AG04449 (cell line): ENCODE measurements around the gene ATP2C2.

Experiments
- CTCF ChIA-PET: fragments of 350-600 bp; formaldehyde crosslinking; extraction: SDS; loops from one replicate; lab custom pipeline; 2021; ENCODE audit warnings: antibody characterized with exemption; lab: Yijun Ruan, JAX
- POLR2A ChIA-PET: fragments of 400-600, 350-600 bp; formaldehyde crosslinking; extraction: SDS; loops from one replicate; lab custom pipeline; 2020; ENCODE audit warnings: antibody characterized with exemption, inconsistent platforms; lab: Yijun Ruan, JAX
- DNase-seq: peaks from one replicate; pipeline ENCODE4 v3.0.0-alpha.2; 2010; ENCODE audit warnings: low read depth, low spot score
- H3K4me3 ChIP-seq: 2 replicates; pipeline ENCODE4 v1.5.1; 2011; ENCODE audit warnings: low read depth, mild to moderate bottlenecking, control low read depth, low read length
- CTCF ChIP-seq: IDR thresholded peaks from one replicate; pipeline ENCODE4 v1.5.1; 2011; ENCODE audit warnings: mild to moderate bottlenecking, moderate library complexity, low read length, control low read depth, inconsistent platforms; ENCODE audit not compliant: insufficient read depth; ENCODE audit errors: missing control alignments

ATP2C2 gene

DNA sequence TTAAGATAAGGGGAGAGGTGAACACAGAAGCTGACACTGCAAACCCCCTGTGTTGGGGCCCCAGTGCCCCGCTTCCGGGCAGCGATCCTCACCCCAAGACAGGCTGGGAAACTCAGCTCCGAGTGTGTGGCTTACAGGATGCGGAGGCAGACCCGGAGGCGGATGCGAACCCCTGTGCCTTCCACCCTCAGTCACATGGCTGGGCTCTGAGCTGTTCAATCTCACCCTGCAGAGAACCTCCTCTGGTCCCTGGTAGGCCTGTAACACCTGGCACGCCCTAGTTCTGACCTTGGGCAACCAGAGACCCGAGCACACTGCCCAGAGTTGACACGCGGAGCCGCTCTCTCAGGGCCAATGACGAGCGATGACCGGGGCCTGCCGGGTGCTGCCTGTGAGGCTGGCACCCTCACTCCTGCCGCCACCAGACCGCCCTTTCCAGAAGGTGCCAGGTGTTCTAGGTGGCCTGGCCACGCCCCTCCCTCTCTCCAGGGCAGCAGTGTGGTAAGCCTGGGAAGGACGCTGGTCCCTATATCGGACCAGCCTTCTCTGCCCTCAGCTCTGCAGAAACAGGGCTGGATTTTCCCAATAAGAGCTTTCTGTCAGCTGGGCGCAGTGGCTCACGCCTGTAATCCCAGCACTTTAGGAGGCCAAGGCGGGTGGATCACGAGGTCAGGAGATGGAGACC is 112.9 kb downstream of the ATP2C2 start:
- TF ChIP-seq CTCF: no peak
- H3K4me3 ChIP-seq: no peak overlapping the region
- DNase-seq: no peak
- CTCF ChIA-PET: interaction anchor here (5.4 to 6.7 kb wide), 2 partner anchors 13 to 204 kb away, joined by 40 to 66 read pairs; no protein-coding TSS in a partner anchor
- POLR2A ChIA-PET: no interaction called here

- ChIA-PET CTCF (interaction anchor here (1.0 to 6.7 kb wide), 5 partner anchors 12 to 295 kb away, joined by 3 to 66 read pairs (median 3); partner anchors contain the start of gene TAF1C), POLR2A (no interaction called here)
- DNase-seq: no peak
- TF ChIP-seq CTCF: no peak
- H3K4me3 ChIP-seq: no peak overlapping the region
These were observed 113.9 kb downstream of the ATP2C2 start for GRCh38 chr16:84482001-84482891.

DNA sequence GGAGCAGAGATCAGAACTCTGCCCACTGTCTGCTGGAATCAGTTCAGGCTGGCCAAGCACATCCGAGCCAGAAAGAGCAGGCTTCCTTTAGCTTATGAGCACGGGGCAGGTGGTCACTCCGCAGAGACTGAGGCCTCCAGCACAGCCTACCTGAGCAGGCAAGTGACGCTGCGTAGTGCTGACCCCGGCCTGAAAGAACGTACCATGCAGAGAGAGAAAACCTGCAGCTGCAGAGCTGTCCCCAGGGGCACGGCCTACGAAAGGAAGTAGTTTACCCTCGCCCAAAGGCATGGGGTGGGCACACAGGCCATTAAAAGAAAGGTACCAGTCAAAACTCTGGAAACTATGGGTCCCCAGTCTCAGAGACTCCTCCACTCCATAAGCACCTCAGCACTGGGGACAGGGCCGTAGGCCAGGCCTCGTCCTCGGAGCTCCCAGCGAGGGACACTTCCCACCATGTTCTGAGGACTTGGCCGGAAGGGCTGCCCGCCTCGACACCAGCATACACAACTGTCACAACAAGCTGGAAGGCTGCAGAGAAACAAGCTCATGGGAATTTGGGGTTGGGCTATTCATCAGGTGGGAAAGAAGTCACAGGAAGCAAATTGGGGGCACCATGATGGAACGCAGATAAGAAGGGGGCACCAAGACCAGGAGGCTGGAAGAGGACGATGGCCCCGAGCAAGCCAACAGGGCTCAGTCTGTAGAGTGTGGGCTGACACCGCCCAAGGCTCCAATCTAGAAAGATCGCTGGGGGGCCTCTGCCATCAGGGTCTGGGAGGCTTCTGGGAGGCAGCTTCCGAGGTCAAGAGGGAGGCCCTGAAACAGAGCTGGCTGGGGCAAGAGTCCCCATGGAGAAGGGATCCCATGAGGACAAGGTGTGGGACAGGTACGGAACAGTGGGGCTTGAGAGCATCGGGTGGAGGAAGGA is 114.9 kb downstream of the ATP2C2 start:
- POLR2A ChIA-PET: no interaction called here
- CTCF ChIA-PET: interaction anchor here (0.8 to 6.7 kb wide), 16 partner anchors 8 to 526 kb away, joined by 3 to 66 read pairs (median 4); partner anchors contain the start of gene TAF1C
- DNase-seq: no peak
- no peak overlapping the region for H3K4me3 ChIP-seq
- no peak for TF ChIP-seq CTCF

DNA sequence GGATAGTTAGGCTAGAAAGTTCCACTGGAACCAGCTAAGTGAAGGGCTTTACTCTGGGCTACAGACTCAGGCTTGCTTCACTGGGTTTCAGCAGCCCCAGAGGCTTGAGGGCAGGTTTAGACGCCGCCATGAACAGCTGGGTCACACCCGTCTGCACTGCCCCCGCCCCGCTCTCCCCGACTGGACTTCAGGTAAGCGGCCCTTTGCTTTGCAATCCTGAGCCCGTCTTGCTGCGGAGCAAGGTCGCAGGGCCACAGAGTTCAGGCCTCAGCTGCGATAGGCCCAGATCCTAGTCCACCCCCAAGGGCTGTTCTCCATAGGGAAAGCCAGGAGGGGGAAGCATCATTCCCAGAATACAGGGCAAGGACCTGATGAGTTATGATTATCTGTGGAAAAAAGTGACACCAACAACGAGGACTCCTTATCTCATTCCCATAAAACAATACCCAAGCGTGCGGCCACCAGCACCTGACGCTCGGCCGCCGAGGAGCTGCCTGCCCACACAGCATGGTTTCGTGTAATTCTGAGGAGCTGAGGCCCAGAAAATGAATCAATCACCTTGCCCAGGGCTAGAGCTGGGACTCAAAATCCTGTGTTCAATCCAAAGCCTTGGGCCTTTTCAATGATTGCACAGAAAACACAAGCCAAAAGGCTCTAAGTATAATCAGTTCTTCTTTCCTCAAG is 115.7 kb downstream of the ATP2C2 start:
- no peak overlapping the region for H3K4me3 ChIP-seq
- TF ChIP-seq CTCF: no peak
- CTCF ChIA-PET: interaction anchor here (0.6 to 6.7 kb wide), 24 partner anchors 9 to 527 kb away, joined by 3 to 66 read pairs (median 4); partner anchors contain the start of gene TAF1C
- POLR2A ChIA-PET: interaction anchor here (0.7 kb wide), 1 partner anchor 11 kb away, joined by 3 read pairs; no protein-coding TSS in a partner anchor
- DNase-seq: no peak

GRCh38 chr16:84484579-84485254 is 116.4 kb downstream of the ATP2C2 start:
- ChIA-PET CTCF (interaction anchor here (0.6 to 6.7 kb wide), 21 partner anchors 9 to 528 kb away, joined by 3 to 66 read pairs (median 4); partner anchors contain the start of gene TAF1C), POLR2A (interaction anchor here (0.7 kb wide), 1 partner anchor 10 kb away, joined by 3 read pairs; no protein-coding TSS in a partner anchor)
- TF ChIP-seq CTCF: peak; percentile 67
- DNase-seq: no peak
- no peak overlapping the region for H3K4me3 ChIP-seq
